Measurements from ENCODE around the gene THRA. TPM values are rescaled to one million over a fixed set of nuclear protein-coding genes. Genes with fewer than 3 reads are reported as not detected.

The THRA gene
- total and polyA plus RNA-seq, 9 of the 15 experiments (the other 6 are each of a cell fraction or from before 2014, with no cell fraction given) = 0.34 to 23.4 (median 12.7) TPM

DNA sequence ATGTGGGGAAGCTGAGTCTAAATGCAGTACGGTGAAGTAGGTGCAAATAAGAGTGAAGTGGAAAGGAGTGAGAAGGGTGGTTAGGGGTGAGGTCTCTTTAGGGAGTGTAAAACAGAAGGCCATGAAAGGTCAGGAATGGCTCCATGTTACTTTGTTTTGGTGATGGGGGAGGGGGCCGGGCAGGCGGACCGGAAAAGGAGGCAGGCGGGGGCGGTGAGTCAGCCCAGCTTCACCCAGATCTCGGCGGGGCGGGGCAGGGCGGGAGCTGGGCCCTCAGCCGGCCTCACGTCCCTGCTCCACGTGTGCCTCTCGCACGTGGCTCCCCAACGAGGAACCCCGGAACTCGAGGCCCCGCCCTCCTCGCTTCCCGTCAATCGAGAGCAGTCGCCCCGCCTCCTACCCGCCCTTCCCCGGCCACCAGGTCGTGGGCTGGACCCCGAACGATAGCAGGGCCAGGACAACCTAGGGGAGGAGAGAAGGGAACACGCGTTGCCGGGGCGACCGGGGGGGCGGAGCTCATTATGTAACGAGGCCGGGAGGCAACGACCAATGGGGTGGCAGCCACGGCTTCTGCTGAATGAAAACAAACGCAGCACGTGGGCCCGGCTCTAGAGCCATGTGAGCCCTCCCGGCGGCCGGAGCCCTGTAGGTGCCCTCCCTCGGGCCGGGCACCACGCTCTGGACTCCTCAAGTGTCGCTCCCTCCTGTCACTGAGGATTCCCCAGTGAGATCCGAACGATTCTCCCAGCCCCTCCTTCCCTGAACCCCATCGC is 36.3 kb downstream of the THRA start (continued):
- TF ChIP-seq, protein P1, sequence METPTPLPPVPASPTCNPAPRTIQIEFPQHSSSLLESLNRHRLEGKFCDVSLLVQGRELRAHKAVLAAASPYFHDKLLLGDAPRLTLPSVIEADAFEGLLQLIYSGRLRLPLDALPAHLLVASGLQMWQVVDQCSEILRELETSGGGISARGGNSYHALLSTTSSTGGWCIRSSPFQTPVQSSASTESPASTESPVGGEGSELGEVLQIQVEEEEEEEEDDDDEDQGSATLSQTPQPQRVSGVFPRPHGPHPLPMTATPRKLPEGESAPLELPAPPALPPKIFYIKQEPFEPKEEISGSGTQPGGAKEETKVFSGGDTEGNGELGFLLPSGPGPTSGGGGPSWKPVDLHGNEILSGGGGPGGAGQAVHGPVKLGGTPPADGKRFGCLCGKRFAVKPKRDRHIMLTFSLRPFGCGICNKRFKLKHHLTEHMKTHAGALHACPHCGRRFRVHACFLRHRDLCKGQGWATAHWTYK (CRISPR knock-in tag; IDR thresholded peaks at IDR 0.05) = no peak
- no peak for TF ChIP-seq ELF2 (CRISPR knock-in tag; IDR thresholded peaks at IDR 0.05)
- no peak for TF ChIP-seq ZNF445 (CRISPR knock-in tag; IDR thresholded peaks at IDR 0.05; ENCODE audit: low read depth)
- no peak for TF ChIP-seq ZNF121 (CRISPR knock-in tag; conservative IDR thresholded peaks at IDR 0.05)
- TF ChIP-seq, protein P2, sequence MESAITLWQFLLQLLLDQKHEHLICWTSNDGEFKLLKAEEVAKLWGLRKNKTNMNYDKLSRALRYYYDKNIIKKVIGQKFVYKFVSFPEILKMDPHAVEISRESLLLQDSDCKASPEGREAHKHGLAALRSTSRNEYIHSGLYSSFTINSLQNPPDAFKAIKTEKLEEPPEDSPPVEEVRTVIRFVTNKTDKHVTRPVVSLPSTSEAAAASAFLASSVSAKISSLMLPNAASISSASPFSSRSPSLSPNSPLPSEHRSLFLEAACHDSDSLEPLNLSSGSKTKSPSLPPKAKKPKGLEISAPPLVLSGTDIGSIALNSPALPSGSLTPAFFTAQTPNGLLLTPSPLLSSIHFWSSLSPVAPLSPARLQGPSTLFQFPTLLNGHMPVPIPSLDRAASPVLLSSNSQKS (CRISPR knock-in tag; IDR thresholded peaks at IDR 0.05) = no peak
- TF ChIP-seq, protein P3, sequence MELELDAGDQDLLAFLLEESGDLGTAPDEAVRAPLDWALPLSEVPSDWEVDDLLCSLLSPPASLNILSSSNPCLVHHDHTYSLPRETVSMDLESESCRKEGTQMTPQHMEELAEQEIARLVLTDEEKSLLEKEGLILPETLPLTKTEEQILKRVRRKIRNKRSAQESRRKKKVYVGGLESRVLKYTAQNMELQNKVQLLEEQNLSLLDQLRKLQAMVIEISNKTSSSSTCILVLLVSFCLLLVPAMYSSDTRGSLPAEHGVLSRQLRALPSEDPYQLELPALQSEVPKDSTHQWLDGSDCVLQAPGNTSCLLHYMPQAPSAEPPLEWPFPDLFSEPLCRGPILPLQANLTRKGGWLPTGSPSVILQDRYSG (tag; conservative IDR thresholded peaks at IDR 0.05; ENCODE audit: low read depth) = no peak
- TF ChIP-seq ZNF212 (CRISPR knock-in tag; IDR thresholded peaks at IDR 0.05) = no peak
- TF ChIP-seq CEBPG (CRISPR knock-in tag; IDR thresholded peaks at IDR 0.05) = no peak
- TF ChIP-seq CEBPG (tag; conservative IDR thresholded peaks at IDR 0.05 in 1 of 2, IDR thresholded peaks at IDR 0.05 in 1 of 2) = no peak
- no peak; the same call in 1 of the 2 replicates for TF ChIP-seq GABPB1 (CRISPR knock-in tag; IDR thresholded peaks at IDR 0.05)
- TF ChIP-seq, protein P4, sequence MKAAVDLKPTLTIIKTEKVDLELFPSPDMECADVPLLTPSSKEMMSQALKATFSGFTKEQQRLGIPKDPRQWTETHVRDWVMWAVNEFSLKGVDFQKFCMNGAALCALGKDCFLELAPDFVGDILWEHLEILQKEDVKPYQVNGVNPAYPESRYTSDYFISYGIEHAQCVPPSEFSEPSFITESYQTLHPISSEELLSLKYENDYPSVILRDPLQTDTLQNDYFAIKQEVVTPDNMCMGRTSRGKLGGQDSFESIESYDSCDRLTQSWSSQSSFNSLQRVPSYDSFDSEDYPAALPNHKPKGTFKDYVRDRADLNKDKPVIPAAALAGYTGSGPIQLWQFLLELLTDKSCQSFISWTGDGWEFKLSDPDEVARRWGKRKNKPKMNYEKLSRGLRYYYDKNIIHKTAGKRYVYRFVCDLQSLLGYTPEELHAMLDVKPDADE (conservative IDR thresholded peaks at IDR 0.05; ENCODE audit: control insufficient read depth, low read depth, low read length) = peak; percentile 92
- TF ChIP-seq MCM5 (IDR thresholded peaks at IDR 0.05; ENCODE audit: low read depth) = peak; percentile 64; the same call in 1 of the 2 replicates
- TF ChIP-seq JUN (IDR thresholded peaks at IDR 0.05; ENCODE audit: borderline replicate concordance, low read depth, low read length) = peak; percentile 81
- TF ChIP-seq JUN (CRISPR knock-in tag; IDR thresholded peaks at IDR 0.05; ENCODE audit: borderline replicate concordance) = no peak
- no peak for TF ChIP-seq CBX8 (IDR thresholded peaks at IDR 0.05; ENCODE audit: borderline replicate concordance, extremely low read depth, low read depth, low read length, poor library complexity, severe bottlenecking)
- TF ChIP-seq PRMT5 (CRISPR knock-in tag; IDR thresholded peaks at IDR 0.05) = no peak
- no peak for TF ChIP-seq SREBF2 (CRISPR knock-in tag; IDR thresholded peaks at IDR 0.05)
- TF ChIP-seq ZNF134 (CRISPR knock-in tag; conservative IDR thresholded peaks at IDR 0.05) = no peak
- TF ChIP-seq RFX5 (IDR thresholded peaks at IDR 0.05; ENCODE audit: low read depth, low read length) = no peak
- no peak for TF ChIP-seq RFX7 (CRISPR knock-in tag; IDR thresholded peaks at IDR 0.05)
- TF ChIP-seq, protein P5, sequence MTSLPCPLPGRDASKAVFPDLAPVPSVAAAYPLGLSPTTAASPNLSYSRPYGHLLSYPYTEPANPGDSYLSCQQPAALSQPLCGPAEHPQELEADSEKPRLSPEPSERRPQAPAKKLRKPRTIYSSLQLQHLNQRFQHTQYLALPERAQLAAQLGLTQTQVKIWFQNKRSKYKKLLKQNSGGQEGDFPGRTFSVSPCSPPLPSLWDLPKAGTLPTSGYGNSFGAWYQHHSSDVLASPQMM (CRISPR knock-in tag; IDR thresholded peaks at IDR 0.05) = no peak
- no peak for TF ChIP-seq ZNF551 (CRISPR knock-in tag; IDR thresholded peaks at IDR 0.05)
- TF ChIP-seq HDAC6 (IDR thresholded peaks at IDR 0.05; ENCODE audit: low read depth, low read length) = no peak
- TF ChIP-seq RBBP5 (IDR thresholded peaks at IDR 0.05; ENCODE audit: borderline replicate concordance, insufficient read depth, low read length, poor library complexity, severe bottlenecking) = peak; percentile 21

Data from K562 (cell line).